ENCODE data around the gene PTGES.
"Not testable (repeated sequence)": the region's sequence is repeated elsewhere in the genome, so short reads cannot be mapped to it uniquely, and the experiment has no call there.

PTGES gene

GRCh38 chr9:129769669-129770068 is 16.8 kb upstream of the PTGES start:
- no peak for DNase-seq

GRCh38 chr9:129768486-129768885 is 15.6 kb upstream of the PTGES start:
- DNase-seq = no peak

GRCh38 chr9:129765764-129766317 is 13.0 kb upstream of the PTGES start:
- no peak for DNase-seq

- DNase-seq = no peak
These were observed 10.4 kb upstream of the PTGES start for GRCh38 chr9:129762985-129763926.

GRCh38 chr9:129762370-129762984 is 9.6 kb upstream of the PTGES start:
- DNase-seq = peak; percentile 16

GRCh38 chr9:129761901-129762369 is 9.1 kb upstream of the PTGES start:
- no peak for DNase-seq

GRCh38 chr9:129761293-129761900 is 8.6 kb upstream of the PTGES start:
- DNase-seq = no peak

GRCh38 chr9:129760784-129761183 is 7.9 kb upstream of the PTGES start:
- not testable (repeated sequence) for DNase-seq

- DNase-seq = no peak
These were observed 7.1 kb upstream of the PTGES start for GRCh38 chr9:129759804-129760502.

- DNase-seq = no peak
These were observed 6.5 kb upstream of the PTGES start for GRCh38 chr9:129759319-129759718.

GRCh38 chr9:129757045-129757444 is 4.2 kb upstream of the PTGES start:
- DNase-seq = no peak

GRCh38 chr9:129756191-129756590 is 3.3 kb upstream of the PTGES start:
- no peak for DNase-seq

- DNase-seq = no peak
These were observed 2.3 kb upstream of the PTGES start for GRCh38 chr9:129755151-129755550.

GRCh38 chr9:129751841-129752801 is 721 bp downstream of the PTGES start:
- DNase-seq = no peak

- no peak for DNase-seq
These were observed 2.7 kb downstream of the PTGES start for GRCh38 chr9:129750013-129750638.

- no peak for DNase-seq
These were observed 3.3 kb downstream of the PTGES start for GRCh38 chr9:129749575-129749974.

GRCh38 chr9:129749052-129749451 is 3.8 kb downstream of the PTGES start:
- DNase-seq = not testable (repeated sequence)

- no peak for DNase-seq
These were observed 4.6 kb downstream of the PTGES start for GRCh38 chr9:129748249-129748648.

GRCh38 chr9:129746092-129746777 is 6.6 kb downstream of the PTGES start:
- DNase-seq = no peak

- DNase-seq = no peak
These were observed 7.6 kb downstream of the PTGES start for GRCh38 chr9:129745200-129745599.
